ENCODE measurements around the gene SNAP91.
"Not testable (repeated sequence)": the region's sequence is repeated elsewhere in the genome, so short reads cannot be mapped to it uniquely, and the experiment has no call there.

SNAP91 gene

DNA sequence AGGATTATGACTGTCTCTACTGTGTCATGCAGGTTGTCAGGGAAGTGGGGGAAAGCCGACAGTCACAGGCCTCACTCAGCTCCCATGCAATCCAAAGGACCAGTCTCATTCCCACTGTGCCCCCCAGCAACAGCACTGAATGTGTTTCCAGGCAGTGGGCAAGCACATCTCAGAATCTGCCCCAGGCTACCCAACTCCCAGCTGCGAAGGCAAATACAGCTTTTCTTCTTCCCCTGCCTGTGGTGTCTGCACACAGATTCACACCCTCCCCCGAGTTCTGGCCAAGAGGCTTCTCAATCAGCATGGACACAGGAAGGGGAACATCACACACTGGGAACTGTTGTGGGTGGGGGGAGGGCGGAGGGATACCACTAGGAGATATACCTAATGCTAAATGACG, 75.3 kb downstream of the SNAP91 start:
- H3K4me1 ChIP-seq (ENCODE audit: control insufficient read depth in 2 of 2, insufficient read depth in 2 of 2, low read length in 2 of 2), result no peaks in the 10 kb centered on the region
- no peak overlapping the region for H3K9ac ChIP-seq (ENCODE audit: low read depth in 1 of 2, low read length in 2 of 2)
- H3K27me3 ChIP-seq (ENCODE audit: control insufficient read depth in 2 of 2, insufficient read depth in 2 of 2, low read length in 2 of 2), result no peaks in the 10 kb centered on the region
- no peak overlapping the region for H3K4me3 ChIP-seq (ENCODE audit: low read length in 2 of 2)
- H3K36me3 ChIP-seq (ENCODE audit: control insufficient read depth in 2 of 2, insufficient read depth in 2 of 2, low read length in 2 of 2), result no peaks in the 10 kb centered on the region
- H3K9me3 ChIP-seq (ENCODE audit: control insufficient read depth in 2 of 2, low read length in 2 of 2), result no peaks in the 10 kb centered on the region
- no peak overlapping the region for H3K27ac ChIP-seq (ENCODE audit: low read depth in 2 of 2, low read length in 2 of 2)

DNA sequence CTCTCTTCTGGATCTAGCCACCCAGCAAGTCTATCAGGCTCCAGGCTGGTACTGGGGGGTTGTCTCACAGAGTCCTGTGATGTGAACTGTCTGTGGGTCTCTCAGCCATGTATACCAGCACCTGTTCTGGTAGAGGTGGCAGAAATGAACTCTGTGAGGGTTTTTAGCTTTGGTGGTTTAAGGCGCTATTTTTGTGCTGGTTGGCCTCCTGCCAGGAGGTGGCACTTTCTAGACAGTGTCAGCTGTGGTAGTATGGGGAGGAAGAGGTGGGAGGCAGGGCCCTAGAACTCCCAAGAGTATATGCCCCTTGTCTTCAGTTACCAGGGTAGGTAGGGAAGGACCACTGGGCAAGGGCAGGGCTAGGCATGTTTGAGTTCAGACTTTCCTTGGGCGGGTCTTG, 75.8 kb downstream of the SNAP91 start:
- no peaks in the 10 kb centered on the region for H3K4me1 ChIP-seq (ENCODE audit: control insufficient read depth in 2 of 2, insufficient read depth in 2 of 2, low read length in 2 of 2)
- no peak overlapping the region for H3K4me3 ChIP-seq (ENCODE audit: low read length in 2 of 2)
- H3K9me3 ChIP-seq (ENCODE audit: control insufficient read depth in 2 of 2, low read length in 2 of 2), result no peaks in the 10 kb centered on the region
- no peak overlapping the region for H3K27ac ChIP-seq (ENCODE audit: low read depth in 2 of 2, low read length in 2 of 2)
- no peaks in the 10 kb centered on the region for H3K27me3 ChIP-seq (ENCODE audit: control insufficient read depth in 2 of 2, insufficient read depth in 2 of 2, low read length in 2 of 2)
- no peaks in the 10 kb centered on the region for H3K36me3 ChIP-seq (ENCODE audit: control insufficient read depth in 2 of 2, insufficient read depth in 2 of 2, low read length in 2 of 2)
- H3K9ac ChIP-seq (ENCODE audit: low read depth in 1 of 2, low read length in 2 of 2), result no peak overlapping the region

DNA sequence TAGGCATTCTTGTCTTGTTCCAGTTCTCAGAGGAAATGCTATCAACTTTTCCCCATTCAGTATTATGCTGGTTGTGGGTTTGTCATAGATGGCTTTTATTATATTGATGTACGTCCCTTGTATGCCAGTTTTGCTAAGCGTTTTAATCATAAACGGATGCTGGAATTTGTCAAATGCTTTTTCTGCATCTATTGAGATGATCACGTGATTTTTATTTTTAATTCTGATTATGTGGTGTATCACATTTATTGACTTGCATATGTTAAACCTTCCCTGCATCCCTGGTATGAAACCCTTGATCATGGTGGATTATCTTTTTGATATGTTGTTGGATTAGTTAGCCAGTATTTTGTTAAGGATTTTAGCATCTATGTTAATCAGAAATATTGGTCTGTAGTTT, 79.0 kb downstream of the SNAP91 start:
- not testable (repeated sequence) for H3K9ac ChIP-seq (ENCODE audit: low read depth in 1 of 2, low read length in 2 of 2); H3K27me3 ChIP-seq (ENCODE audit: control insufficient read depth in 2 of 2, insufficient read depth in 2 of 2, low read length in 2 of 2); H3K9me3 ChIP-seq (ENCODE audit: control insufficient read depth in 2 of 2, low read length in 2 of 2); H3K4me1 ChIP-seq (ENCODE audit: control insufficient read depth in 2 of 2, insufficient read depth in 2 of 2, low read length in 2 of 2); H3K4me3 ChIP-seq (ENCODE audit: low read length in 2 of 2); H3K27ac ChIP-seq (ENCODE audit: low read depth in 2 of 2, low read length in 2 of 2); H3K36me3 ChIP-seq (ENCODE audit: control insufficient read depth in 2 of 2, insufficient read depth in 2 of 2, low read length in 2 of 2)

DNA sequence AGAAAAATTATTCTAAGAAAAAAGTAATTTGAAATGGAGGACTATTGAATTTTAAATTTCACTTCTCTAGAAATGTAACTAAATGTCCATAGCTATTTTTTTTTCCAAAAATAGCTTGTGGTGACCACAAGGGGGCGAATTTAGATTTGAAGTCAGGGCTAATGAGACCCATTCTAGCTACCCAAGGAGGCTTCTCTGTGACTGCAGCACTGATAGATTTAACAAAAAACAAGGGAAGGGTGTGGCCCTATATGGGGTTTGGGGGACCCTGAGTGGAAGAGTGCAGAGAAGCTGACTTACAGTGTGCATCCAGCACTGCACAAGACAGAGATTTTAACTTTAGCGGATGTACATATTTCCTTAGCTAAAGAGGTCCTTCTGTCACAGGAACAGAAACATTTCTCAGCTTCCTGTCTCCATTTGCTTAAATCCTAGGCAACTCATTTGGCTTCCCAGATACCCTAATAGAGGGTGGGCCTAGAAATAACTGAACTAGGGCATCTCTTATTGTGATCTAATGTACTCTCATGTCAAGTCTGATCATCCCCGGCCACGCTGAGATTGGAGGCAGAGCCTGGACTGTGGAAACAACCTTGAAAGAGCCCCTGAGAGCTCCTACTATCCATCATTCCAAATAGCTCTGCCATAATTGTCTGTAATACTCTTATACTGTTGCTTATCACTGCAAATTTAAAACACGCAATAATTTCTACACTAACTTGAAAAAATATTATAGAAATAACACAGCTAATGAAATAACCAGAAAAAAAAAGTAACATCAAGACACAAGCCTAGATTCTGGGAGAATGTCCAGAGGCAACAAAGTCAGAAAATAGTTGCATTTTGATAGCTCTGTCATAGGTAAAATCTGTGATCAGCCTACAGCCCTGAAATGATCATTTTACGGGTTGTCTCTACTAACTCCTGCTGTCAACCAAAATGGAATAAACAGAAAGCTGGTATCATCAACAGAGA, 93.6 kb downstream of the SNAP91 start:
- H3K36me3 ChIP-seq (ENCODE audit: control insufficient read depth in 2 of 2, insufficient read depth in 2 of 2, low read length in 2 of 2), result no peaks in the 10 kb centered on the region
- no peak overlapping the region for H3K27ac ChIP-seq (ENCODE audit: low read depth in 2 of 2, low read length in 2 of 2)
- H3K27me3 ChIP-seq (ENCODE audit: control insufficient read depth in 2 of 2, insufficient read depth in 2 of 2, low read length in 2 of 2), result no peaks in the 10 kb centered on the region
- H3K4me1 ChIP-seq (ENCODE audit: control insufficient read depth in 2 of 2, insufficient read depth in 2 of 2, low read length in 2 of 2), result no peaks in the 10 kb centered on the region
- H3K9ac ChIP-seq (ENCODE audit: low read depth in 1 of 2, low read length in 2 of 2), result no peak overlapping the region
- no peaks in the 10 kb centered on the region for H3K9me3 ChIP-seq (ENCODE audit: control insufficient read depth in 2 of 2, low read length in 2 of 2)
- H3K4me3 ChIP-seq (ENCODE audit: low read length in 2 of 2), result no peak overlapping the region

DNA sequence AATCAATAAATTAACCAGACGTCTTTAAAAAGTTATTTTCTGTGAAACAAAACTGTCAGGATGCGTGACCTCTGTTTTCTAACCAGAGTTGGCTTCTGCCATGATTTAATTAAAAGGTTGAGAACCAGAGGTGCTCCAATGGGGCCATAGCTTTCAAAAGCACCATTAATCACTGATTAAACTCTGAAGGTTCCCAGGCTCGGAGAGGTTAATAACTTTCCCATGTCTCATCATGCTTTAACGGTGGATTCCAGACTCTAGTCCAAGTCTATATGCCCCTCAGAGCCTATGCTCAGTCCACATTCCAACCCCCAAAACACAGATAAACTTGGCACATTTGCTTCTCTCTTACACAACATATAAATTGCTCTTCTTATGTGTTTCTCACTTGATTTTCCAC, 95.5 kb downstream of the SNAP91 start:
- Histone ChIP-seq H3K27ac (ENCODE audit: low read depth in 2 of 2, low read length in 2 of 2) (no peak overlapping the region), H3K36me3 (ENCODE audit: control insufficient read depth in 2 of 2, insufficient read depth in 2 of 2, low read length in 2 of 2) (no peaks in the 10 kb centered on the region), H3K4me3 (ENCODE audit: low read length in 2 of 2) (no peak overlapping the region), H3K4me1 (ENCODE audit: control insufficient read depth in 2 of 2, insufficient read depth in 2 of 2, low read length in 2 of 2) (no peaks in the 10 kb centered on the region), H3K27me3 (ENCODE audit: control insufficient read depth in 2 of 2, insufficient read depth in 2 of 2, low read length in 2 of 2) (no peaks in the 10 kb centered on the region), H3K9me3 (ENCODE audit: control insufficient read depth in 2 of 2, low read length in 2 of 2) (no peaks in the 10 kb centered on the region), H3K9ac (ENCODE audit: low read depth in 1 of 2, low read length in 2 of 2) (no peak overlapping the region)

DNA sequence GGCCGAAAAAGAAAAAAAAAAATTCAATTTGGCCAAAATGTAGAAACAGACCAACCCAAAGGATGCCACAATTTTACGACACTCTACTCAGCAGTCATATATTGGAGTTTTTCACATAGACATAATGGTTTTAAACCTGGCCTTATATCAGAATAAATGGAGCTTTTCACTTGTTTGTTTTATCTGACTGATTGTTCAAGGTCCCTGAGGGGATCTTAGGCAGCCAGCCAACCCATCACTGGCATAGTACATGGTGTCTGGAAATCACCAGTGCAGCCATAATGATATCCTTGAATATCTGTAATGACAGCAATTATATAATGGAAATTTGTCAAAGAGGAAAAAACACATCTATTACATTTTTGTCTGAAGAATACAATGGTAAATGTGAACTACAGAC, 99.7 kb downstream of the SNAP91 start:
- Histone ChIP-seq H3K27me3 (ENCODE audit: control insufficient read depth in 2 of 2, insufficient read depth in 2 of 2, low read length in 2 of 2) (no peaks in the 10 kb centered on the region), H3K4me3 (ENCODE audit: low read length in 2 of 2) (no peak overlapping the region), H3K9ac (ENCODE audit: low read depth in 1 of 2, low read length in 2 of 2) (no peak overlapping the region), H3K4me1 (ENCODE audit: control insufficient read depth in 2 of 2, insufficient read depth in 2 of 2, low read length in 2 of 2) (no peaks in the 10 kb centered on the region), H3K27ac (ENCODE audit: low read depth in 2 of 2, low read length in 2 of 2) (no peak overlapping the region), H3K36me3 (ENCODE audit: control insufficient read depth in 2 of 2, insufficient read depth in 2 of 2, low read length in 2 of 2) (no peaks in the 10 kb centered on the region), H3K9me3 (ENCODE audit: control insufficient read depth in 2 of 2, low read length in 2 of 2) (no peaks in the 10 kb centered on the region)

DNA sequence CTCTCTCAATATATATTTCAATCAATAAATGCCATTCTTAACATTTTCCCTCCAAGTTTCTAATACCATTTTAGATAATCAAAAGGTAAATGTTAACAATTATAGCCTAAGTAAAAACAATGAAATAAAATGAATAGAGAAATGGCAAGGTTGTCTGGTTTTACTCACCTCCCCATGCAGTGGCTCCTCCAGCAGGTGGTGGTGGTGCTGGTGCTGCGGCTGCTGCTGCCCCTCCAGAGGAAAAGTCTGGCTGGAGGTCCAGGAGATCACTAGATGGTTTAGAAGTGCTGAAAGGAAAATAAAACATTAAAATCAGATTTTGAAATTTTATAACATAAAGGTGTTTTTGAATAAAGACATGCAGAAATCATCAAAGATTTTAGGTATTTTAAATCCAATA, 103.4 kb downstream of the SNAP91 start:
- H3K27ac ChIP-seq (ENCODE audit: low read depth in 2 of 2, low read length in 2 of 2), result no peak overlapping the region
- H3K36me3 ChIP-seq (ENCODE audit: control insufficient read depth in 2 of 2, insufficient read depth in 2 of 2, low read length in 2 of 2), result no peaks in the 10 kb centered on the region
- no peaks in the 10 kb centered on the region for H3K27me3 ChIP-seq (ENCODE audit: control insufficient read depth in 2 of 2, insufficient read depth in 2 of 2, low read length in 2 of 2)
- no peak overlapping the region for H3K9ac ChIP-seq (ENCODE audit: low read depth in 1 of 2, low read length in 2 of 2)
- H3K9me3 ChIP-seq (ENCODE audit: control insufficient read depth in 2 of 2, low read length in 2 of 2), result no peaks in the 10 kb centered on the region
- no peaks in the 10 kb centered on the region for H3K4me1 ChIP-seq (ENCODE audit: control insufficient read depth in 2 of 2, insufficient read depth in 2 of 2, low read length in 2 of 2)
- no peak overlapping the region for H3K4me3 ChIP-seq (ENCODE audit: low read length in 2 of 2)

DNA sequence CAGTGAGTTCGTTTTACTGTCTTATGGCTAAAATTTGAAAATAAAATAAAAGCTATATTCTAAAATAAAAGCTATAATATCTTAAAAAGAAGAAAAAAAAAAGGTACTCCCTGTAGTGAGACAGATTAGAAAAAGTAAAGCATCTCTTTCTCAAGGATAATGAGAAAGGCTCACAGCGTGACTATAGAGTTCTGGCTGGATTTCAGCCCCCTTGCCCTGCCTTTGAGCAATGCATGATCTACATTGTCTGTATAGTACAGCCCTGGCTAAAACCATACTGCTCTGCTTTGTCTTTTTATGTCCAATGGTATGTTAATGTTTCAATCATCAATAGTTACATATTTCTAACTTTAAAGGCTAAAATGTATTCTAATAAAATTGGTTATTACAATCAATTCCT, 105.3 kb downstream of the SNAP91 start:
- no peak overlapping the region for H3K9ac ChIP-seq (ENCODE audit: low read depth in 1 of 2, low read length in 2 of 2)

DNA sequence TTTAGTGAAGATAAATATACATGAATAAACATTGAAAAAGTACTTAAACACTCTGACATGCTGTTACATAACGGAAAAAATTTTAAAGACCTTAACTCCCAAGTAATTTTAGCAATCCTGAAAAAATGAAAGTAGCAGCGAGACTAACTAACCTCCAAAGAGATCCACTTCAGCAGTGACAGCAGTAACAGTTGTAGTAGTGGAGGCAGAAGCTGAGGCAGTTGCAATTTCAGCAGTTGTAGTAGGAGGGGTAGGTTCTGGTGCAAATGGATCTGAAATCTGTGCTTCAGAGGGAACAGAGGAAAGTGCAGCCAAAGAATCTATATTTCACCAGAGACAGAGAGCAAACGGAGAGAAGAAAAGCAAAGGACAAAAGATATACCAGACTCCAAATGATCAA, 107.8 kb downstream of the SNAP91 start:
- Histone ChIP-seq H3K9ac (ENCODE audit: low read depth in 1 of 2, low read length in 2 of 2) (no peak overlapping the region), H3K4me3 (ENCODE audit: low read length in 2 of 2) (no peak overlapping the region), H3K9me3 (ENCODE audit: control insufficient read depth in 2 of 2, low read length in 2 of 2) (no peaks in the 10 kb centered on the region), H3K4me1 (ENCODE audit: control insufficient read depth in 2 of 2, insufficient read depth in 2 of 2, low read length in 2 of 2) (no peaks in the 10 kb centered on the region), H3K27ac (ENCODE audit: low read depth in 2 of 2, low read length in 2 of 2) (no peak overlapping the region), H3K27me3 (ENCODE audit: control insufficient read depth in 2 of 2, insufficient read depth in 2 of 2, low read length in 2 of 2) (no peaks in the 10 kb centered on the region), H3K36me3 (ENCODE audit: control insufficient read depth in 2 of 2, insufficient read depth in 2 of 2, low read length in 2 of 2) (no peaks in the 10 kb centered on the region)

More for the DNA sequence above, 105.3 kb downstream of the SNAP91 start:
- H3K4me1 ChIP-seq (ENCODE audit: control insufficient read depth in 2 of 2, insufficient read depth in 2 of 2, low read length in 2 of 2), result no peaks in the 10 kb centered on the region
- no peak overlapping the region for H3K27ac ChIP-seq (ENCODE audit: low read depth in 2 of 2, low read length in 2 of 2)
- H3K9me3 ChIP-seq (ENCODE audit: control insufficient read depth in 2 of 2, low read length in 2 of 2), result no peaks in the 10 kb centered on the region
- no peak overlapping the region for H3K4me3 ChIP-seq (ENCODE audit: low read length in 2 of 2)
- H3K36me3 ChIP-seq (ENCODE audit: control insufficient read depth in 2 of 2, insufficient read depth in 2 of 2, low read length in 2 of 2), result no peaks in the 10 kb centered on the region
- no peaks in the 10 kb centered on the region for H3K27me3 ChIP-seq (ENCODE audit: control insufficient read depth in 2 of 2, insufficient read depth in 2 of 2, low read length in 2 of 2)

DNA sequence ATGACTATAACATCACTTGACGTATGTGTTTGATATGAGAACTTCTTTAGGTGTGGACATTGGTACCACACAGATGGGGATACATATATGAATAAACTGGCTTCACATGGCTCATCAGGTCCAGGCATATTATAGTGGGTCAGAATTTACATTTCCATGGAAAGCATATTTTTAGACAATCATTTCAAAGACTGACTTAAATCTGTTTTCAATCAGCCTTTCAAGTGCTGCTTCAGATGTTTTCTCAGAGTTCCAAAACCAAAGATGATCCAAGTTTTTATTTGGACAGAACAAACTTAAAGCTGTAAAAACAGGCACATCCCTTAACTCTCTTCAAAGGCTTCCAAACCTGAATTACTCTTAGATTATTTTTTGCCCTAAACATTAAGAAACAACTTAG, 108.4 kb downstream of the SNAP91 start:
- no peak overlapping the region for H3K27ac ChIP-seq (ENCODE audit: low read depth in 2 of 2, low read length in 2 of 2)
- no peaks in the 10 kb centered on the region for H3K9me3 ChIP-seq (ENCODE audit: control insufficient read depth in 2 of 2, low read length in 2 of 2)
- H3K36me3 ChIP-seq (ENCODE audit: control insufficient read depth in 2 of 2, insufficient read depth in 2 of 2, low read length in 2 of 2), result no peaks in the 10 kb centered on the region
- H3K4me3 ChIP-seq (ENCODE audit: low read length in 2 of 2), result no peak overlapping the region
- H3K27me3 ChIP-seq (ENCODE audit: control insufficient read depth in 2 of 2, insufficient read depth in 2 of 2, low read length in 2 of 2), result no peaks in the 10 kb centered on the region
- H3K4me1 ChIP-seq (ENCODE audit: control insufficient read depth in 2 of 2, insufficient read depth in 2 of 2, low read length in 2 of 2), result no peaks in the 10 kb centered on the region
- H3K9ac ChIP-seq (ENCODE audit: low read depth in 1 of 2, low read length in 2 of 2), result no peak overlapping the region

Measured in mucosa of rectum (tissue), 2 donors.